ENCODE measurements around the gene UBR1. TPM values are rescaled to one million over a fixed set of nuclear protein-coding genes. Genes with fewer than 3 reads are reported as not detected.

The UBR1 gene
- total and polyA plus RNA-seq, 10 of the 15 experiments (the other 5 are each of a cell fraction or from before 2014, with no cell fraction given) = 4.5 to 27.5 (median 16.7) TPM

DNA sequence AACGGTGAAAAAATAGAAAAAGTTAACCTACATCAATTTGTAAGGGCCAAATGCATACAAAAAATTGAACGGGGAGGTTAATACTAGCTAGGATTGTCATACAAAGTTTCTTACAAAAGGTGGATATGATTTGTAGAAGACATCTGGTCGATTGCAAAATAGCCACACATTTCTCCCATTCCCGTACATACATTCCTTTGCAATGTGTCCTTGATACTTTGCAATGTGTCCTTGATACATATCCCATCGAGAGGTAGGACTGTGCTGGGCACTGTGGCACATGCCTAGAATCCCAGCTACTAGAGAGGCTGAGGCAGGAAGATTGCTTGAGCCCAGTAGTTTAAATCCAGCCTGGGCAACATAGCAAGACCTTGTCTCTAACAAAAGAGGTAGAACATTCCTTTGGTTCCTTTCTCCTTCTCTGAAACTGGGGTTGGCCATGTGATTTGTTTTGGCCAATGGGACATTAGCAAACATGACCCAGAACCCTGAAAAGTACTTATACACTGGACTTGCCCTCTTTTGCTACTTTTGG lies 194.7 kb downstream of the UBR1 start:
- Histone ChIP-seq H3K4me1 (ENCODE audit: control insufficient read depth, insufficient read depth, low read length) (peaks cover 11% of the 10 kb centered on the region), H3K27ac (ENCODE audit: control insufficient read depth, insufficient read depth) (no peak overlapping the region), H4K20me1 (ENCODE audit: control insufficient read depth, insufficient read depth) (no peaks in the 10 kb centered on the region), H3K4me3 (no peak overlapping the region), H3K36me3 (ENCODE audit: control insufficient read depth in 2 of 2, insufficient read depth in 2 of 2, low read length in 1 of 2) (no peaks in the 10 kb centered on the region), H3K79me2 (ENCODE audit: control insufficient read depth, insufficient read depth, low read length) (no peaks in the 10 kb centered on the region; the same call in 1 of the 2 replicates), H3K27me3 (replicated peaks in 1 of 2; ENCODE audit: control insufficient read depth in 2 of 2, insufficient read depth in 2 of 2, low read length in 1 of 2) (no peaks in the 10 kb centered on the region), H2AFZ (ENCODE audit: control insufficient read depth, low read depth, low read length) (no peak overlapping the region), H3K9ac (ENCODE audit: control insufficient read depth, insufficient read depth, low read length) (no peak overlapping the region), H3K4me2 (ENCODE audit: control insufficient read depth, insufficient read depth) (no peak overlapping the region), H3K9me3 (replicated peaks; ENCODE audit: control insufficient read depth, insufficient read depth, low read length) (no peaks in the 10 kb centered on the region)
- in situ Hi-C loops (cut with MboI) = no loop called here
- TF ChIP-seq, protein P1, sequence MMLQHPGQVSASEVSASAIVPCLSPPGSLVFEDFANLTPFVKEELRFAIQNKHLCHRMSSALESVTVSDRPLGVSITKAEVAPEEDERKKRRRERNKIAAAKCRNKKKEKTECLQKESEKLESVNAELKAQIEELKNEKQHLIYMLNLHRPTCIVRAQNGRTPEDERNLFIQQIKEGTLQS (IDR thresholded peaks at IDR 0.05; ENCODE audit: borderline replicate concordance, extremely low read depth, low read depth, low read length) = no peak
- TF ChIP-seq SMC3 (IDR thresholded peaks at IDR 0.05; ENCODE audit: borderline replicate concordance, low read length) = no peak
- no peak for TF ChIP-seq SUZ12 (IDR thresholded peaks at IDR 0.05; ENCODE audit: unreplicated experiment)
- TF ChIP-seq STAT1 (conservative IDR thresholded peaks at IDR 0.05) = no peak
- no peak for TF ChIP-seq ZNF384 (IDR thresholded peaks at IDR 0.05; ENCODE audit: borderline replicate concordance, low read depth, low read length)
- TF ChIP-seq ZBTB33 (IDR thresholded peaks at IDR 0.05) = no peak
- TF ChIP-seq MTA2 (IDR thresholded peaks at IDR 0.05; ENCODE audit: low read depth) = no peak
- no peak for TF ChIP-seq ATF2 (IDR thresholded peaks at IDR 0.05; ENCODE audit: low read length)
- BruUV-seq (replicated peaks) = no TSS peak
- RAD21 ChIA-PET (ENCODE audit: unreplicated experiment) = no interaction called here
- DNase-seq (ENCODE audit: low read depth, low spot score) = no peak
- ATAC-seq = no peak
- intact Hi-C loops (cut with micrococcal nuclease; ENCODE audit: unreplicated experiment) = no loop called here
- SMC1A ChIA-PET (ENCODE audit: uncharacterized antibody, unreplicated experiment) = interaction anchor here (0.8 kb wide), 1 partner anchor 159 kb away, joined by 3 read pairs; no protein-coding TSS in a partner anchor
- FAIRE-seq = no peak
- 96% methylated on average over 4 of the region's 5 CpGs for WGBS (ENCODE audit: insufficient coverage, insufficient replicate concordance, low lambda C conversion rate, missing lambda C conversion rate)
- CTCF ChIA-PET = interaction anchor here (0.6 to 1.3 kb wide), 3 partner anchors 11 to 868 kb away, joined by 3 to 4 read pairs (median 4); no protein-coding TSS in a partner anchor
- POLR2A ChIA-PET = interaction anchor here (0.7 to 1.5 kb wide), 2 partner anchors 40 to 99 kb away, joined by 3 to 7 read pairs; no protein-coding TSS in a partner anchor

Measured in GM12878 (cell line).